ENCODE results near the gene ACTR5. TPM values are rescaled to one million over a fixed set of nuclear protein-coding genes. Genes with fewer than 3 reads are reported as not detected.

The ACTR5 gene
- total RNA-seq, 1 experiment from 2014 or later: 12.9 TPM

DNA sequence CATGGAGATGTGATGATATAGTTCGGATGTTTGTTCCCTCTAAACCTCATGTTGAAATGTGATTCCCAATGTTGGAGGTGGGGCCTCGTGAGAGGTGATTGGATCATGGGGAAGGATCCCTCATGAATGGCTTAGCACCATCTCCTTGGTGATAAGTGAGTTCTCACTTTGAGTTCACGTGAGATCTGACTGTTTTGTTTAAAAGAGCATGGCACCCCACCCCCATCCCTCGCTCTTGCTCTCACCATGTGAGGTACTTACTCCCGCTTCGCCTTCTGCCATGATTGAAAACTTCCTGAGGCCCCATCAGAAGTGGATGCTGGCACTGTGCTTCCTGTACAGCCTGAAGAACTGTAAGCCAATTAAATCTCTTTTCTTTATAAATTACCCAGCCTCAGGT lies 13.1 kb upstream of the ACTR5 start:
- Mint-ChIP-seq H3K4me3 (ENCODE audit: low read depth, unreplicated experiment) (no peak overlapping the region), H3K36me3 (ENCODE audit: insufficient read depth, unreplicated experiment) (peaks cover 11% of the 10 kb centered on the region), H3K9me3 (ENCODE audit: low read depth, unreplicated experiment) (no peaks in the 10 kb centered on the region), H3K27me3 (ENCODE audit: unreplicated experiment) (peaks cover 97% of the 10 kb centered on the region), H3K4me1 (ENCODE audit: low read depth, unreplicated experiment) (peaks cover 9% of the 10 kb centered on the region), H3K27ac (ENCODE audit: unreplicated experiment) (no peak overlapping the region)
- CTCF ChIA-PET: no interaction called here
- no peak for DNase-seq
- TF ChIP-seq, protein P1, sequence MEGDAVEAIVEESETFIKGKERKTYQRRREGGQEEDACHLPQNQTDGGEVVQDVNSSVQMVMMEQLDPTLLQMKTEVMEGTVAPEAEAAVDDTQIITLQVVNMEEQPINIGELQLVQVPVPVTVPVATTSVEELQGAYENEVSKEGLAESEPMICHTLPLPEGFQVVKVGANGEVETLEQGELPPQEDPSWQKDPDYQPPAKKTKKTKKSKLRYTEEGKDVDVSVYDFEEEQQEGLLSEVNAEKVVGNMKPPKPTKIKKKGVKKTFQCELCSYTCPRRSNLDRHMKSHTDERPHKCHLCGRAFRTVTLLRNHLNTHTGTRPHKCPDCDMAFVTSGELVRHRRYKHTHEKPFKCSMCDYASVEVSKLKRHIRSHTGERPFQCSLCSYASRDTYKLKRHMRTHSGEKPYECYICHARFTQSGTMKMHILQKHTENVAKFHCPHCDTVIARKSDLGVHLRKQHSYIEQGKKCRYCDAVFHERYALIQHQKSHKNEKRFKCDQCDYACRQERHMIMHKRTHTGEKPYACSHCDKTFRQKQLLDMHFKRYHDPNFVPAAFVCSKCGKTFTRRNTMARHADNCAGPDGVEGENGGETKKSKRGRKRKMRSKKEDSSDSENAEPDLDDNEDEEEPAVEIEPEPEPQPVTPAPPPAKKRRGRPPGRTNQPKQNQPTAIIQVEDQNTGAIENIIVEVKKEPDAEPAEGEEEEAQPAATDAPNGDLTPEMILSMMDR (IDR thresholded peaks at IDR 0.05; ENCODE audit: unreplicated experiment): no peak
- no TSS peak for BruUV-seq (replicated peaks)
- intact Hi-C loops (cut with micrococcal nuclease; ENCODE audit: unreplicated experiment): no loop called here

DNA sequence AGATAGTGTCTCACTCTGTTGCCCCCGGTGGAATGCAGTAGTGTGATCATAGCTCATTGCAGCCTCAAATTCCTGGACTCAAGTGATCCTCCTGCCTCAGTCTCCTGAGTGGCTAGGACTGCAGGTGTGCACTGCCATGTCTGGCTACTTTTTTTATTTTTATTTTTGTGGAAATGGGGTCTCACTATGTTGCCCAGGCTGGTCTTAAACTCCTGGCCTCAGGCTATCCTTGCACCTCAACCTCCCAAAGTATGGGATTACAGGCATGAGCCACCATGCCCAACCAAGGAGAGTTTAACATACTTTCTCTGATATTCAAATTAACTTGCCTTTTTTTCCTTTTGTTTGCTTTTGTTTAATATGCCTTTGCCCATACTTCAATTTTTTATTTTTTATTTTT lies 10.4 kb upstream of the ACTR5 start:
- no peaks in the 10 kb centered on the region for H3K4me1 Mint-ChIP-seq (ENCODE audit: low read depth, unreplicated experiment)
- BruUV-seq (replicated peaks): no TSS peak

DNA sequence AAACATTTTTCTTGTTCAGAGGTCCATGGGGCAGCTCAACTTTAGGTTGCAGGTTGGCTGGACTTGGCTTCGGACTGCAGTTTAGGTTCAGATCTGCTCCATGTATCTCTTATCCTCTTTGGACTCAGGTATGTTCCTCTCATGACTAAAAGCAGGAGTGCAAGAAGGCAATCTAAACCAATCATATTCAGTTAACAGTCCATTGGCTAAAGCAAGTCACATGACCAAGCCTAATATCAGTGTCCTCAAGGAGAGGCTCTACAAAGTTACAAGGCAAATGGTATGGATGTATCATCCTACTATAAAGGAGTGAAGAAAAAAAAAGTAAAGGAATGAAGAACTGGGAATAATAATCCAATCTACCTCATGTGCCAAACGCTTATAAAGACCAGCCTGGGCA lies 2.5 kb upstream of the ACTR5 start:
- Mint-ChIP-seq H3K9me3 (ENCODE audit: low read depth, unreplicated experiment) (no peaks in the 10 kb centered on the region), H3K4me1 (ENCODE audit: low read depth, unreplicated experiment) (peaks cover 21% of the 10 kb centered on the region), H3K4me3 (ENCODE audit: low read depth, unreplicated experiment) (no peak overlapping the region), H3K27ac (ENCODE audit: unreplicated experiment) (no peak overlapping the region), H3K27me3 (ENCODE audit: unreplicated experiment) (peaks cover 33% of the 10 kb centered on the region), H3K36me3 (ENCODE audit: insufficient read depth, unreplicated experiment) (peaks cover 20% of the 10 kb centered on the region)
- no peak for DNase-seq
- BruUV-seq (replicated peaks): no TSS peak
- CTCF ChIA-PET: no interaction called here
- TF ChIP-seq, protein P1 (IDR thresholded peaks at IDR 0.05; ENCODE audit: unreplicated experiment): no peak
- intact Hi-C loops (cut with micrococcal nuclease; ENCODE audit: unreplicated experiment): no loop called here

More for the DNA sequence above, 10.4 kb upstream of the ACTR5 start:
- TF ChIP-seq, protein P1 (IDR thresholded peaks at IDR 0.05; ENCODE audit: unreplicated experiment): no peak
- Mint-ChIP-seq H3K36me3 (ENCODE audit: insufficient read depth, unreplicated experiment) (no peaks in the 10 kb centered on the region), H3K27me3 (ENCODE audit: unreplicated experiment) (peaks cover 97% of the 10 kb centered on the region), H3K9me3 (ENCODE audit: low read depth, unreplicated experiment) (no peaks in the 10 kb centered on the region), H3K4me3 (ENCODE audit: low read depth, unreplicated experiment) (no peak overlapping the region), H3K27ac (ENCODE audit: unreplicated experiment) (no peak overlapping the region)
- no peak for DNase-seq
- intact Hi-C loops (cut with micrococcal nuclease; ENCODE audit: unreplicated experiment): no loop called here
- CTCF ChIA-PET: no interaction called here

DNA sequence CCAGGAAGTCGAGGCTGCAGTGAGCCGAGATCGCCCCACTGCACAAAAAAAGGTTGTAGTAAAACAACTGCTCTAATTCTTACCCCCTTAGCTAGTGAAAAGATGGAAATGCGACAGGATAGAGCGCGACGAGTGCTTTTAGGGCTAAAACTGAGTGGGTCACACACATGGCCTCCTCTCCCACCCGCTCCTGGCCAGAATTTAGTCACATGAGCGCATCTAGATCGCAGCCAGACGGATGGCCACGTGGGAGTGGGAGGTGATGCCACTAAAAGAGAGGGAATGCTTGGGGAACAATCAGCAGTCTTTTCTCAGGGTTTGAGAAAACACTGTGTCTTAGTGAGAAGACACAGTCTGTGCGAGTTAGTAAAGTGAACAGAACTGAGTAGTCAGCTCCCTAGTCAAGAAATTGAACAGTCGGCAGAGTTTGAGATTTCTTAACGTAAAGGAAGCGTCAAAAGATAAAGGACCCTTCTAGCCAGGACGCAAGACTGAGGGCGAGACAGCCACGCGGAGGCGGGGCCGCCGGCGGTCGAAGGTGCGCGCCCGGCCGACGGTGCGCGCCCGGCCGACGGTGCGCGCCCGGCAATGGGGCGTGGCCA lies 664 bp upstream of the ACTR5 start:
- H3K9me3 Mint-ChIP-seq (ENCODE audit: low read depth, unreplicated experiment): no peaks in the 10 kb centered on the region
- peaks cover 20% of the 10 kb centered on the region for H3K36me3 Mint-ChIP-seq (ENCODE audit: insufficient read depth, unreplicated experiment)
- TF ChIP-seq, protein P1 (IDR thresholded peaks at IDR 0.05; ENCODE audit: unreplicated experiment): no peak
- BruUV-seq (replicated peaks): no TSS peak
- intact Hi-C loops (cut with micrococcal nuclease; ENCODE audit: unreplicated experiment): no loop called here
- H3K27me3 Mint-ChIP-seq (ENCODE audit: unreplicated experiment): peaks cover 15% of the 10 kb centered on the region
- peaks cover 21% of the 10 kb centered on the region for H3K4me1 Mint-ChIP-seq (ENCODE audit: low read depth, unreplicated experiment)
- peak overlapping the region; percentile 89 for H3K4me3 Mint-ChIP-seq (ENCODE audit: low read depth, unreplicated experiment)
- no peak for DNase-seq
- CTCF ChIA-PET: interaction anchor here (0.5 to 2.2 kb wide), 2 partner anchors 17 to 103 kb away, joined by 5 to 6 read pairs; no protein-coding TSS in a partner anchor
- peak overlapping the region; percentile 80 for H3K27ac Mint-ChIP-seq (ENCODE audit: unreplicated experiment)
